Mesenchymal stem cell (in vitro differentiated cells and primary cell): ENCODE results near the gene ZNF20.

Experiments
- DNase-seq: peaks from one replicate; pipeline ENCODE4 v3.0.0-alpha.2; 2013
- H2AFZ ChIP-seq: one replicate; pipeline ENCODE4 v1.6.1; 2013; ENCODE audit warnings: low read depth, mild to moderate bottlenecking, control low read depth, inconsistent platforms, low read length, moderate library complexity
- H2AK5ac ChIP-seq: 2 replicates; pipeline ENCODE4 v1.6.1; 2013; ENCODE audit warnings: low read length, moderate library complexity, mild to moderate bottlenecking, inconsistent platforms; ENCODE audit not compliant: severe bottlenecking
- H2BK120ac ChIP-seq: one replicate; pipeline ENCODE4 v1.6.1; 2013; ENCODE audit warnings: low read depth, mild to moderate bottlenecking, inconsistent platforms, low read length, moderate library complexity
- H2BK12ac ChIP-seq, 2 experiments: one replicate each; pipeline ENCODE4 v1.6.1; 2013; ENCODE audit warnings: inconsistent platforms in 2 of 2, low read length in 2 of 2, mild to moderate bottlenecking in 2 of 2, moderate library complexity in 2 of 2, control low read depth in 1 of 2
- H2BK15ac ChIP-seq: one replicate; pipeline ENCODE4 v1.6.1; 2013; ENCODE audit warnings: mild to moderate bottlenecking, low read depth, inconsistent platforms; ENCODE audit not compliant: poor library complexity, severe bottlenecking
- H2BK5ac ChIP-seq: 2 replicates; pipeline ENCODE4 v1.6.1; 2013; ENCODE audit warnings: low read depth, mild to moderate bottlenecking, low read length, control low read depth, inconsistent platforms; ENCODE audit not compliant: poor library complexity, severe bottlenecking
- H3K14ac ChIP-seq, 2 experiments: one replicate each; pipeline ENCODE4 v1.6.1; 2013; ENCODE audit warnings: inconsistent platforms in 2 of 2, low read length in 2 of 2, control low read depth in 1 of 2, mild to moderate bottlenecking in 1 of 2, moderate library complexity in 1 of 2
- H3K18ac ChIP-seq, 2 experiments: one replicate each; pipeline ENCODE4 v1.6.1; 2013; ENCODE audit warnings: inconsistent platforms in 2 of 2, low read length in 2 of 2, control low read depth in 1 of 2, low read depth in 1 of 2, mild to moderate bottlenecking in 1 of 2
- H3K23ac ChIP-seq, 2 experiments: one replicate each; pipeline ENCODE4 v1.6.1; 2013; ENCODE audit warnings: inconsistent platforms in 2 of 2, low read length in 2 of 2, mild to moderate bottlenecking in 2 of 2, moderate library complexity in 2 of 2, control low read depth in 1 of 2
- H3K27ac ChIP-seq: 2 replicates; pipeline ENCODE4 v1.5.1; 2013; ENCODE audit warnings: mild to moderate bottlenecking, moderate library complexity, low read length, control low read depth, inconsistent platforms; ENCODE audit not compliant: poor library complexity, severe bottlenecking
- H3K27me3 ChIP-seq, 2 experiments: 2 replicates each; pipeline versions ENCODE4 v1.6.1 to v1.7.0; 2013; ENCODE audit warnings: low read length in 2 of 2, mild to moderate bottlenecking in 2 of 2, moderate library complexity in 2 of 2, control low read depth in 1 of 2, inconsistent platforms in 1 of 2; ENCODE audit not compliant: control insufficient read depth in 1 of 2, insufficient read depth in 1 of 2
- H3K36me3 ChIP-seq, 2 experiments: 2 replicates each; pipeline versions ENCODE4 v1.6.1 to v1.7.0; 2013; ENCODE audit warnings: low read length in 2 of 2, control low read depth in 1 of 2, inconsistent platforms in 1 of 2, low read depth in 1 of 2, mild to moderate bottlenecking in 1 of 2; ENCODE audit not compliant: insufficient read depth in 2 of 2, control insufficient read depth in 1 of 2
- H3K4ac ChIP-seq, 2 experiments: one replicate each; pipeline ENCODE4 v1.6.1; 2013; ENCODE audit warnings: inconsistent platforms in 2 of 2, low read length in 2 of 2, mild to moderate bottlenecking in 2 of 2, moderate library complexity in 2 of 2, control low read depth in 1 of 2, low read depth in 1 of 2
- H3K4me1 ChIP-seq: 2 replicates; pipeline ENCODE4 v1.6.1; 2013; ENCODE audit warnings: low read depth, low read length, control low read depth; ENCODE audit not compliant: control insufficient read depth, insufficient read depth
- H3K4me2 ChIP-seq: 2 replicates; pipeline ENCODE4 v1.6.1; 2013; ENCODE audit warnings: low read length, mild to moderate bottlenecking, inconsistent platforms; ENCODE audit not compliant: poor library complexity, severe bottlenecking
- H3K4me3 ChIP-seq, 2 experiments: 2 replicates each; pipeline versions ENCODE4 v1.5.1 to v1.7.0; 2013; ENCODE audit warnings: low read length in 2 of 2, mild to moderate bottlenecking in 2 of 2, control low read depth in 1 of 2, low read depth in 1 of 2; ENCODE audit not compliant: insufficient read depth in 1 of 2
- H3K79me1 ChIP-seq: replicated peaks from 2 replicates; pipeline ENCODE4 v1.6.1; 2013; ENCODE audit warnings: mild to moderate bottlenecking, control low read depth, low read length, inconsistent platforms; ENCODE audit not compliant: poor library complexity, severe bottlenecking
- H3K9ac ChIP-seq: 2 replicates; pipeline ENCODE4 v1.7.0; 2013; ENCODE audit warnings: mild to moderate bottlenecking, low read length, moderate library complexity
- H3K9me3 ChIP-seq: 2 replicates; pipeline ENCODE4 v1.7.0; 2013; ENCODE audit warnings: mild to moderate bottlenecking, low read length; ENCODE audit not compliant: control insufficient read depth
- H4K8ac ChIP-seq: one replicate; pipeline ENCODE4 v1.6.1; 2013; ENCODE audit warnings: inconsistent platforms, mild to moderate bottlenecking, low read length, moderate library complexity
- H4K91ac ChIP-seq: one replicate; pipeline ENCODE4 v1.6.1; 2013; ENCODE audit warnings: mild to moderate bottlenecking, low read length, inconsistent platforms
- WGBS: methylation state at CpG from one replicate; pipeline ENCODE4 v1.1.7; 2013; ENCODE audit warnings: mixed read lengths; 5-methylcytosine and 5-hydroxymethylcytosine counted together

Gene ZNF20

GRCh38 chr19:12163826-12164225 is 23.7 kb upstream of the ZNF20 start:
- Histone ChIP-seq H2BK5ac (no peak overlapping the region), H3K9me3 (peaks cover 6% of the 10 kb centered on the region), H2BK120ac (no peak overlapping the region), H3K27me3 (no peaks in the 10 kb centered on the region), H3K14ac (no peak overlapping the region), H3K4me2 (peak overlapping the region; percentile 73), H3K36me3 (peaks cover 12 to 15% of the 10 kb centered on the region in 2 experiments), H4K8ac (no peak overlapping the region), H2BK12ac (no peak overlapping the region), H3K4me1 (no peaks in the 10 kb centered on the region), H3K27ac (peak overlapping the region; percentile 57), H2BK15ac (no peak overlapping the region), H3K9ac (peak overlapping the region; percentile 97), H2AK5ac (no peak overlapping the region), H3K18ac (no peak overlapping the region), H3K23ac (no peak overlapping the region), H4K91ac (no peak overlapping the region), H2AFZ (no peak overlapping the region), H3K4me3 (peak overlapping the region in 1 of 2 experiments; percentile 93), H3K79me1 (peaks cover 18% of the 10 kb centered on the region), H3K4ac (no peak overlapping the region)
- WGBS, result 42% methylated on average over 2 of the region's 2 CpGs
- DNase-seq, result peak; percentile 55

GRCh38 chr19:12162882-12163806 is 23.0 kb upstream of the ZNF20 start, which contains the start of gene ZNF136:
TSS of gene ZNF136 (plus strand) at chr19:12163096. CDS start at chr19:12163204, 108 bp downstream.
- Histone ChIP-seq H3K18ac (peak within 1 kb of the TSS; percentile 87 to 94), H2AK5ac (no peak within 1 kb of the TSS), H3K9me3 (no peaks in the 10 kb centered on the region), H2BK120ac (no peak within 1 kb of the TSS), H3K23ac (no peak within 1 kb of the TSS), H2BK15ac (no peak within 1 kb of the TSS), H2BK12ac (no peak within 1 kb of the TSS), H3K4ac (peak within 1 kb of the TSS in 1 of 2 experiments; percentile 93), H3K27ac (peak within 1 kb of the TSS; percentile 95), H3K4me1 (no peaks in the 10 kb centered on the region), H3K4me3 (peak within 1 kb of the TSS; percentile 89 to 93), H2AFZ (peak within 1 kb of the TSS; percentile 99), H3K27me3 (no peaks in the 10 kb centered on the region), H3K4me2 (peak within 1 kb of the TSS; percentile 73), H4K8ac (peak within 1 kb of the TSS; percentile 87), H2BK5ac (peak within 1 kb of the TSS; percentile 66), H4K91ac (peak within 1 kb of the TSS; percentile 22), H3K79me1 (peaks cover 13% of the 10 kb centered on the region), H3K14ac (peak within 1 kb of the TSS in 1 of 2 experiments; percentile 60), H3K36me3 (peaks cover 6 to 13% of the 10 kb centered on the region in 2 experiments), H3K9ac (peak within 1 kb of the TSS; percentile 97)
- WGBS, result under 1% methylated on average over 47 of the region's 57 CpGs
- peak; percentile 97 for DNase-seq

- Histone ChIP-seq H3K79me1 (peaks cover 13% of the 10 kb centered on the region), H4K91ac (no peak overlapping the region), H3K4me1 (no peaks in the 10 kb centered on the region), H3K14ac (no peak overlapping the region), H2AFZ (peak overlapping the region; percentile 99), H3K27me3 (no peaks in the 10 kb centered on the region), H2BK120ac (no peak overlapping the region), H3K4me2 (peak overlapping the region; percentile 73), H2BK12ac (no peak overlapping the region), H3K4ac (no peak overlapping the region), H2AK5ac (no peak overlapping the region), H3K27ac (no peak overlapping the region), H2BK15ac (no peak overlapping the region), H3K4me3 (peak overlapping the region; percentile 48 to 93), H3K18ac (peak overlapping the region in 1 of 2 experiments; percentile 37), H2BK5ac (no peak overlapping the region), H3K36me3 (peaks cover 3 to 13% of the 10 kb centered on the region in 2 experiments), H3K23ac (no peak overlapping the region), H3K9me3 (no peaks in the 10 kb centered on the region), H4K8ac (peak overlapping the region; percentile 87), H3K9ac (peak overlapping the region; percentile 97)
- no peak for DNase-seq
- WGBS, result 39% methylated on average over 8 of the region's 8 CpGs
Observed at GRCh38 chr19:12162513-12162881, 22.3 kb upstream of the ZNF20 start.

- Histone ChIP-seq H2AK5ac (no peak overlapping the region), H2AFZ (no peak overlapping the region), H4K8ac (no peak overlapping the region), H3K36me3 (peaks cover under 1 to 4% of the 10 kb centered on the region in 2 experiments), H3K9ac (no peak overlapping the region), H2BK120ac (no peak overlapping the region), H3K14ac (no peak overlapping the region), H3K4me2 (no peak overlapping the region), H3K23ac (no peak overlapping the region), H3K4me3 (no peak overlapping the region), H4K91ac (no peak overlapping the region), H2BK12ac (no peak overlapping the region), H3K4me1 (peaks cover 2% of the 10 kb centered on the region), H2BK5ac (no peak overlapping the region), H3K27ac (no peak overlapping the region), H3K27me3 (no peaks in the 10 kb centered on the region), H3K79me1 (peaks cover 8% of the 10 kb centered on the region), H3K18ac (no peak overlapping the region), H3K9me3 (no peaks in the 10 kb centered on the region), H3K4ac (no peak overlapping the region), H2BK15ac (no peak overlapping the region)
- DNase-seq, result no peak
- WGBS, result 94% methylated on average over 22 of the region's 25 CpGs
Observed at GRCh38 chr19:12159773-12160414, 19.7 kb upstream of the ZNF20 start.
